Pancreas (tissue), 10 donors: ENCODE data around the gene ECE1. TPM values are rescaled to one million over a fixed set of nuclear protein-coding genes. Genes with fewer than 3 reads are reported as not detected.
"Not testable (repeated sequence)": the region's sequence is repeated elsewhere in the genome, so short reads cannot be mapped to it uniquely, and the experiment has no call there.

Experiments
- ATAC-seq, 4 donors: fragments of 200-7000 bp; cut with Tn5 transposase; one replicate each; pipeline versions ENCODE4 v1.8.0 to v1.9.1; 2020; ENCODE audit warnings: mild to moderate bottlenecking in 4 of 4, moderate library complexity in 4 of 4
- DNase-seq, 6 donors: peaks; one replicate each; pipeline ENCODE4 v3.0.0-alpha.2; 2020
- FAIRE-seq: peaks from 2 replicates; lab custom pipeline; 2012; peaks lifted over from hg19 to GRCh38; lab: Jason Lieb, UNC
- H3K27ac ChIP-seq, 4 donors: fragments of 200-600 bp; sonication (generic); 1 replicate in 3 of 4; 2 replicates in 1 of 4; pipeline versions ENCODE4 v1.5.0 to v1.8.0; 2020
- H3K27me3 ChIP-seq, 4 donors: fragments of 200-600 bp; one replicate each; pipeline ENCODE4 v1.8.0; 2021
- H3K36me3 ChIP-seq, 3 donors: fragments of 200-600 bp; sonication (generic) in 1 of 3; one replicate each; pipeline versions ENCODE4 v1.5.0 to v1.8.0; 2020 to 2021
- H3K4me1 ChIP-seq, 3 donors: fragments of 200-600 bp; one replicate each; pipeline ENCODE4 v1.8.0; 2021
- H3K4me3 ChIP-seq, 4 donors: fragments of 200-600 bp; sonication (generic) in 2 of 4; one replicate each; pipeline versions ENCODE4 v1.5.0 to v1.8.0; 2020 to 2021
- H3K9me3 ChIP-seq, 4 donors: fragments of 200-600 bp; one replicate each; pipeline ENCODE4 v1.8.0; 2021
- CTCF ChIP-seq, 4 donors: fragments of 200-600 bp; sonication (generic) in 3 of 4; IDR thresholded peaks; one replicate each; pipeline versions ENCODE4 v1.5.0 to v1.8.0; 2021; ENCODE audit warnings: antibody characterized with exemption in 4 of 4
- WGBS, 2 donors: extraction: QIAGEN DNeasy Blood & Tissue Kit; methylation state at CpG; one replicate each; pipeline ENCODE4 v1.1.7; 2013; 5-methylcytosine and 5-hydroxymethylcytosine counted together
- intact Hi-C, 3 donors: fragments of 100-400 bp; cut with DNase I; formaldehyde crosslinking; loops; one replicate each; pipeline versions ENCODE4 v1.11.1 to v1.14.2; 2022
- polyA plus RNA-seq, 2 donors: library from polyadenylated mRNA; stranded (reverse); fragments of 200-250 nt; gene quantifications; one replicate each; pipeline ENCODE4 v1.2.3, GENCODE V29; 2013
- total RNA-seq, 6 donors: library from RNA; stranded (reverse); fragmentation: NEBNext Ultra II Directional in 4 of 6; extraction: Animal tissue kit (Norgen Biotek cat#: 25700) in 4 of 6; gene quantifications; one replicate each; pipeline versions ENCODE4 v1.2.1 to v1.2.4, GENCODE V29; 2021 to 2023
- donor health status: healthy with polysubstance abuse.
- donor health status: DM: no; HTN: no; CAD: no; lungs with moderate emphysema.
- donor health status: DM: no; HTN: no; CAD: no.
- donor health status: control.
- donor health status: control.
- donor health status: Bipolar disorder and iron deficiency.
- donor health status: DM: yes; HTN: yes; CAD: no.
- donor health status: DM: no; HTN: no; CAD: no.
- donor health status: DM: no; HTN: no; CAD: no.
- donor health status: DM: yes; HTN: yes; CAD: no.

The ECE1 gene
- total and polyA plus RNA-seq, 8 donors: 38.1 to 141 (median 85.8) TPM

GRCh38 chr1:21291964-21292363 is 1.7 kb upstream of the ECE1 start:
- peak overlapping the region in 1 of 4 donors; percentile 9 for H3K27ac ChIP-seq

GRCh38 chr1:21291184-21291583 is 921 bp upstream of the ECE1 start:
- intact Hi-C loops: no loop called here
- Histone ChIP-seq H3K4me3 (no peak overlapping the region), H3K27ac (peak overlapping the region in 2 of 4 donors; percentile 63 to 70), H3K9me3 (no peaks in the 10 kb centered on the region), H3K27me3 (no peaks in the 10 kb centered on the region), H3K36me3 (no peaks in the 10 kb centered on the region), H3K4me1 (peaks cover 12 to 28% (median 12%) of the 10 kb centered on the region in 3 donors)
- FAIRE-seq (no peak), ATAC-seq (no peak), DNase-seq (no peak)
- 81 to 83% methylated on average over 8 of the region's 8 CpGs for WGBS, 2 donors
- TF ChIP-seq CTCF (IDR thresholded peaks at IDR 0.05): no peak

More at GRCh38 chr1:21291964-21292363, 1.7 kb upstream of the ECE1 start:
- Histone ChIP-seq H3K27me3 (no peaks in the 10 kb centered on the region), H3K4me1 (peaks cover 14 to 28% (median 16%) of the 10 kb centered on the region in 3 donors), H3K36me3 (no peaks in the 10 kb centered on the region), H3K9me3 (no peaks in the 10 kb centered on the region), H3K4me3 (no peak overlapping the region)
- intact Hi-C loops: no loop called here
- WGBS, 2 donors: 94 to 97% methylated on average over 7 of the region's 7 CpGs
- TF ChIP-seq CTCF (IDR thresholded peaks at IDR 0.05): no peak
- no peak for ATAC-seq
- no peak for FAIRE-seq
- no peak for DNase-seq

- no peaks in the 10 kb centered on the region for H3K9me3 ChIP-seq
- no peak for TF ChIP-seq CTCF (IDR thresholded peaks at IDR 0.05)
- no peaks in the 10 kb centered on the region for H3K36me3 ChIP-seq
- ATAC-seq: peak in 1 of 4 donors; percentile 5
- 5% methylated on average over 9 of the region's 9 CpGs for WGBS, 2 donors
- peak overlapping the region in 3 of 4 donors; percentile 6 to 70 (median 63) for H3K27ac ChIP-seq
- FAIRE-seq: no peak
- H3K27me3 ChIP-seq: no peaks in the 10 kb centered on the region
- no peak for DNase-seq
- intact Hi-C loops: no loop called here
- peaks cover 6 to 32% (median 15%) of the 10 kb centered on the region in 3 donors for H3K4me1 ChIP-seq
- H3K4me3 ChIP-seq: peak overlapping the region; percentile 41 to 67 (median 52)
Measured at GRCh38 chr1:21290546-21290944, 282 bp upstream of the ECE1 start.

- Histone ChIP-seq H3K36me3 (no peaks in the 10 kb centered on the region), H3K27ac (peak overlapping the region in 3 of 4 donors; percentile 28 to 70 (median 63)), H3K4me3 (peak overlapping the region in 3 of 4 donors; percentile 43 to 67 (median 62)), H3K27me3 (no peaks in the 10 kb centered on the region), H3K4me1 (peaks cover 9 to 34% (median 23%) of the 10 kb centered on the region in 3 donors), H3K9me3 (no peaks in the 10 kb centered on the region)
- ATAC-seq (no peak), DNase-seq (peak in 1 of 6 donors; percentile 55), FAIRE-seq (no peak)
- intact Hi-C loops: loop anchor here in 1 of 3 donors (10.0 kb wide), 1 partner anchor 46 kb away; no protein-coding TSS in a partner anchor
- no peak for TF ChIP-seq CTCF (IDR thresholded peaks at IDR 0.05)
- WGBS, 2 donors: 47 to 56% methylated on average over 8 of the region's 8 CpGs
Measured at GRCh38 chr1:21289127-21289526, 1.1 kb downstream of the ECE1 start.

GRCh38 chr1:21287905-21288514 is 2.3 kb downstream of the ECE1 start:
- no peak for TF ChIP-seq CTCF (IDR thresholded peaks at IDR 0.05)
- intact Hi-C loops: loop anchor here in 1 of 3 donors (10.0 kb wide), 1 partner anchor 47 kb away; no protein-coding TSS in a partner anchor
- no peak for DNase-seq
- Histone ChIP-seq H3K4me3 (no peak overlapping the region), H3K27ac (peak overlapping the region in 1 of 4 donors; percentile 2), H3K36me3 (no peaks in the 10 kb centered on the region), H3K27me3 (no peaks in the 10 kb centered on the region), H3K9me3 (no peaks in the 10 kb centered on the region), H3K4me1 (peaks cover 15 to 41% (median 24%) of the 10 kb centered on the region in 3 donors)
- FAIRE-seq: no peak
- 50 to 61% methylated on average over 8 of the region's 8 CpGs for WGBS, 2 donors
- ATAC-seq: no peak

- peak in 4 of 6 donors; percentile 50 to 74 (median 63) for DNase-seq
- intact Hi-C loops: loop anchor here in 1 of 3 donors (10.0 kb wide), 1 partner anchor 49 kb away; no protein-coding TSS in a partner anchor
- 34 to 44% methylated on average over 6 of the region's 6 CpGs for WGBS, 2 donors
Measured at GRCh38 chr1:21285386-21285785, 4.9 kb downstream of the ECE1 start.

More at GRCh38 chr1:21285386-21285785, 4.9 kb downstream of the ECE1 start:
- FAIRE-seq, H3K4me3 ChIP-seq, H3K9me3 ChIP-seq, H3K36me3 ChIP-seq, H3K27me3 ChIP-seq: not testable (repeated sequence)
- Histone ChIP-seq H3K27ac (peak overlapping the region; percentile 44 to 73 (median 67)), H3K4me1 (peaks cover 15 to 37% (median 24%) of the 10 kb centered on the region in 3 donors)
- peak; percentile 64 to 74 (median 69) for ATAC-seq
